Loucy (cell line): ENCODE results near the gene ZNF41.

Experiments
- EZH2phosphoT487 ChIP-seq: fragments of 200-600 bp; IDR thresholded peaks from 2 replicates; pipeline ENCODE4 v1.6.1; 2018; ENCODE audit warnings: antibody characterized with exemption, mild to moderate bottlenecking, moderate library complexity, borderline replicate concordance
- TF ChIP-seq, protein P1 (sequence below): fragments of 200-600 bp; sonication (generic); conservative IDR thresholded peaks from 2 replicates; pipeline ENCODE4 v1.5.1; 2014; ENCODE audit warnings: mild to moderate bottlenecking, antibody characterized with exemption, low read length

GRCh38 chrX:47475476-47475875 is 7.5 kb downstream of the ZNF41 start:
- TF ChIP-seq, protein P1, sequence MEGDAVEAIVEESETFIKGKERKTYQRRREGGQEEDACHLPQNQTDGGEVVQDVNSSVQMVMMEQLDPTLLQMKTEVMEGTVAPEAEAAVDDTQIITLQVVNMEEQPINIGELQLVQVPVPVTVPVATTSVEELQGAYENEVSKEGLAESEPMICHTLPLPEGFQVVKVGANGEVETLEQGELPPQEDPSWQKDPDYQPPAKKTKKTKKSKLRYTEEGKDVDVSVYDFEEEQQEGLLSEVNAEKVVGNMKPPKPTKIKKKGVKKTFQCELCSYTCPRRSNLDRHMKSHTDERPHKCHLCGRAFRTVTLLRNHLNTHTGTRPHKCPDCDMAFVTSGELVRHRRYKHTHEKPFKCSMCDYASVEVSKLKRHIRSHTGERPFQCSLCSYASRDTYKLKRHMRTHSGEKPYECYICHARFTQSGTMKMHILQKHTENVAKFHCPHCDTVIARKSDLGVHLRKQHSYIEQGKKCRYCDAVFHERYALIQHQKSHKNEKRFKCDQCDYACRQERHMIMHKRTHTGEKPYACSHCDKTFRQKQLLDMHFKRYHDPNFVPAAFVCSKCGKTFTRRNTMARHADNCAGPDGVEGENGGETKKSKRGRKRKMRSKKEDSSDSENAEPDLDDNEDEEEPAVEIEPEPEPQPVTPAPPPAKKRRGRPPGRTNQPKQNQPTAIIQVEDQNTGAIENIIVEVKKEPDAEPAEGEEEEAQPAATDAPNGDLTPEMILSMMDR: no peak
- no peak for TF ChIP-seq EZH2phosphoT487
